Activated CD8-positive, alpha-beta memory T cell treated with anti-CD3 and anti-CD28 coated beads for 1 hour (primary cell): Measurements from ENCODE around the gene POLD4.

ENCODE experiments used
- DNase-seq, 2 donors: peaks; one replicate each; pipeline ENCODE4 v3.0.0-alpha.2; 2020; ENCODE audit warnings: low read depth in 1 of 2; ENCODE audit errors: extremely low read depth in 1 of 2

Gene POLD4

GRCh38 chr11:67303132-67303834 is 50.1 kb downstream of the POLD4 start, which contains the start of gene SSH3:
Gene SSH3, plus strand, starts transcription at chr11:67303530. Its CDS starts 96 bp downstream, at chr11:67303626.
- no peak for DNase-seq

- no peak for DNase-seq
Measured at GRCh38 chr11:67302571-67303131, 50.7 kb downstream of the POLD4 start.

DNA sequence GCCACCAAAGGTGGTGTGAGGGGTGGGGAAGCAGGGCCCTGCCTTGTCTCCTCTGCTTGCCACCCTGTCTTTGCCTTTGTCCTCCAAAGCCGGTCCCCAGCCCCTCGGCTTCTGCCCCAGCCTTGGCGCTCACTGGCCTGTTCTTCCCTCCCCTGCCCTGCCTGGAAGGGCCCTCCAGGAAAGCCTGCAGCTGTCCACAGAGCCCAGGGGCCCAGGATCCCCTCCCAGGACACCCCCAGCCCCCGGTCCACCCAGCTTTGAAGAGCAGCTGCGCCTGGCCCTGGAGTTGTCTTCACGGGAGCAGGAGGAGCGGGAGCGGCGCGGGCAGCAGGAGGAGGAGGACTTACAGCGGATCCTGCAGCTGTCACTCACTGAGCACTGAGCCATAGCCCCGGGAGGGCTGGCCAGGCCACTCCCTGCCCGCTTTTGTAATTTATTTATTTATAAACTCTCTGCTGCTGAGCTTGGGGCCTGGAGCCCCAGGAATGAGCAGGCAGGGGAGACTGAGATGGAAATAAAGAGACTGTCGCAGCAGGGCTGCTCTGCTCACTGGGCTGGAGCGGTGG is 51.3 kb downstream of the POLD4 start:
- DNase-seq = no peak

GRCh38 chr11:67301313-67301921 is 51.9 kb downstream of the POLD4 start:
- no peak for DNase-seq
